Measurements from ENCODE around the gene APOBEC3B. TPM values are rescaled to one million over a fixed set of nuclear protein-coding genes. Genes with fewer than 3 reads are reported as not detected.
"Not testable (repeated sequence)": the region's sequence is repeated elsewhere in the genome, so short reads cannot be mapped to it uniquely, and the experiment has no call there.

APOBEC3B gene
- total RNA-seq, 1 donor, result 6.8 TPM

GRCh38 chr22:38986629-38987028 lies 4.5 kb downstream of the APOBEC3B start:
- DNase-seq (ENCODE audit: low read depth), result no peak
- H3K4me3 ChIP-seq (ENCODE audit: low read depth, low read length), result no peak overlapping the region
- TF ChIP-seq CTCF (IDR thresholded peaks at IDR 0.05; ENCODE audit: insufficient read depth, low read length), result no peak

GRCh38 chr22:38987171-38987895 lies 5.2 kb downstream of the APOBEC3B start:
- no peak overlapping the region for H3K4me3 ChIP-seq (ENCODE audit: low read depth, low read length)
- no peak for TF ChIP-seq CTCF (IDR thresholded peaks at IDR 0.05; ENCODE audit: insufficient read depth, low read length)
- no peak for DNase-seq (ENCODE audit: low read depth)

DNA sequence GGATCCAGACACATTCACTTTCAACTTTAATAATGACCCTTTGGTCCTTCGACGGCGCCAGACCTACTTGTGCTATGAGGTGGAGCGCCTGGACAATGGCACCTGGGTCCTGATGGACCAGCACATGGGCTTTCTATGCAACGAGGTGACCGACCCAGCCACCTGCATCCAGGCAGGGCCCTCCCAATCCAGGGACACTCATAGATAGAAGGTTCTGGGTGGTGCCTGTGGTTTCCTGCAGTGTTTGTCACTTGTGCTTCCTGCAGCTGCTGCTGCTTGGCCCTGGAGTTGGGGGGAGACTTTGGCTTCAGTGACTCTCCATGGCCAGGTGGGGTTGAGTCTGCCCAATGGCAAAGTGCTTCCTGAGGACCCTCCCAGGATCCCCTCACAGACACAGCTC lies 7.3 kb downstream of the APOBEC3B start:
- no peak for TF ChIP-seq CTCF (IDR thresholded peaks at IDR 0.05; ENCODE audit: insufficient read depth, low read length)

DNA sequence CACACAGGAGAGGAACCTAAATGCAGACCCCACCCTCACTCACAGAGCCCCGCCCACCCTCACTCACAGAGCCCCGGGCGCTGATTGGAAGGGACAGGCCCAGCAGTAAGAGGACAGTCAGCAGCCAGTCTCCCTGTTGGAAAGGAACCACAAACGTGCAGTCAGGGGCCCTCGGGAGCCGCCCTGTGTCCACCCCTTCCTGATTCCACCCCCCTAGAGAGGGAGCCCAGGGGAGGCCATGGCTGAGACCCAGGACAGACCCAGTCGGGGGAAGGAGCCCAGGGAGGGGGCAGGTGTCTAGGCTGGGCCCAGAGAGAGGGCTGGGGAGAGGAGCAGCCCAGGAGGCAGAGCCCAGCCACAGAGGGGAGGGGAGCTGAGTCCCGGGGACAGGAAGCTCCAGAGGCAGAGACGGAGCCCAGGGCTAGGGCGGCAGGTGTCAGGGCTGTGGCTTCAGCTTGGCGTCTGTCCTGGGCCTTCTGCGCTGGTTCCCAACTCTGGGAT lies 10.8 kb downstream of the APOBEC3B start:
- H3K4me3 ChIP-seq (ENCODE audit: low read depth, low read length); DNase-seq (ENCODE audit: low read depth): not testable (repeated sequence)

More for the DNA sequence above, 7.3 kb downstream of the APOBEC3B start:
- no peak for DNase-seq (ENCODE audit: low read depth)
- H3K4me3 ChIP-seq (ENCODE audit: low read depth, low read length), result no peak overlapping the region

DNA sequence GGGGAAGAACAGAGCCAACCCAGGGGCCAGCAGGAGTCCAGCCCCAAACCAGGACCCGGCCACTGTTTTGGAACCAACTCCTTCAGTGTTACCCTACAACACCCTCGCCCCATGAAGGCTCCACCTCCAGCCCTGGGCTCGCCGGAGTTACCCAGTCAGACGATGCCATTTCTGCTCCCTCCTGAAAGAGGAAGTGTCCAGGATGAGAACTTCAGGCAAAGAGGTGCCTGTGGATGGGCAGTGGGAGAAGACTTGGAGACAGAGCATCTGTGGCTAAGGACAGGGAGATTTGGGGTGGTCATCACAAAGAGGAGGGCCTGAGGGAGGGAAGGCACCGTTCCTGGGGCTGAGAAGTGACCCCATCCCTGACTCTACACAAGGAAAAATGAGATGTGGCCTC lies 14.0 kb downstream of the APOBEC3B start:
- TF ChIP-seq CTCF (IDR thresholded peaks at IDR 0.05; ENCODE audit: insufficient read depth, low read length), result no peak
- no peak overlapping the region for H3K4me3 ChIP-seq (ENCODE audit: low read depth, low read length)
- DNase-seq (ENCODE audit: low read depth), result no peak

GRCh38 chr22:38997518-38997917 lies 15.4 kb downstream of the APOBEC3B start:
- TF ChIP-seq CTCF (IDR thresholded peaks at IDR 0.05; ENCODE audit: insufficient read depth, low read length), result no peak
- no peak for DNase-seq (ENCODE audit: low read depth)

DNA sequence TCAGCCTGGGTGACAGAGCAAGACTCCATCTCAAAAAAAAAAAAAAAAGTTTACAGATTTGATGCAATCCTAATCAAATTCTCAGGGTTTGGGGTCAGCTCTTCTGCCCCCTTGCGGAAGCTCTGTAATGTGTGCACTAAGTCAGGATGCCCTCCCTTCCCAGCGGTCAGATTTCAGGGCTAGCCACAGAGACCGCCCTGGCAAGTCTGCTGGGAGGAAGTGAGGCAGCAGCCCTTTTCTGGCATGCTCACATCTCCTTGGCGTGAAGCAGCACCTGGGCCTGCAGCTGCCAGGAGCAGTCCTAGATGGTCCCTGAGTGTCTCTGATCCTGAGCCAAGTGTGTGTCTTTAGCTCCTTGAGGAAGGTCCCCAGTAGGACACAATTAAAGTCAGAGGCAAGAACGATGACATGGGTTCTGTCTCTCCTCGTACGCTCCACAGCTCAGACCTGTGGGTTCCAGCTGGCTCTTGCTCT lies 21.1 kb downstream of the APOBEC3B start:
- DNase-seq (ENCODE audit: low read depth), result peak; percentile 92
- TF ChIP-seq CTCF (IDR thresholded peaks at IDR 0.05; ENCODE audit: insufficient read depth, low read length), result peak; percentile 83
- no peak overlapping the region for H3K4me3 ChIP-seq (ENCODE audit: low read depth, low read length)

More at GRCh38 chr22:38997518-38997917, 15.4 kb downstream of the APOBEC3B start:
- no peak overlapping the region for H3K4me3 ChIP-seq (ENCODE audit: low read depth, low read length)

Data from fibroblast of the aortic adventitia (primary cell).